Measurements from ENCODE around the gene UGT1A6.

DNA sequence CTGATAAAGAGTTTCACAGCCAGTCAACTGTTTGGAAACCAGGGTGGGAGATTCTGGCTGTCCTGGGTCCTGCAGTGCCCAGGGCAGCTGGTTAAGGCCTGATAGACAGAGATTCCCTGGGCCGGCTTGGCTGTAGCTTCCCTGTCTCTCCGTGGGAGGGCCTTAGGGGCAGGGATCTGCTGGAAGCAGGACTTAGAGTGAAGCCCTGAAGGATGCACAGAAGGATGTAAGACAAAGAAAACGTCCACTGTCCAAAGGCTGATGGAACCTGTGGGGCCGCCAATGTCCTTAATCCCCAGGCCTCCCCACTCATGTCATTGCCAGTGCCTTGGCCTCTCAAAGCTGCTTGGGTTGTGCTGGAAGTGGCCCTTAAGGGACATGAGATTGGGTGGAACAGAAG, 118.4 kb downstream of the UGT1A6 start:
- TF ChIP-seq, protein P1, sequence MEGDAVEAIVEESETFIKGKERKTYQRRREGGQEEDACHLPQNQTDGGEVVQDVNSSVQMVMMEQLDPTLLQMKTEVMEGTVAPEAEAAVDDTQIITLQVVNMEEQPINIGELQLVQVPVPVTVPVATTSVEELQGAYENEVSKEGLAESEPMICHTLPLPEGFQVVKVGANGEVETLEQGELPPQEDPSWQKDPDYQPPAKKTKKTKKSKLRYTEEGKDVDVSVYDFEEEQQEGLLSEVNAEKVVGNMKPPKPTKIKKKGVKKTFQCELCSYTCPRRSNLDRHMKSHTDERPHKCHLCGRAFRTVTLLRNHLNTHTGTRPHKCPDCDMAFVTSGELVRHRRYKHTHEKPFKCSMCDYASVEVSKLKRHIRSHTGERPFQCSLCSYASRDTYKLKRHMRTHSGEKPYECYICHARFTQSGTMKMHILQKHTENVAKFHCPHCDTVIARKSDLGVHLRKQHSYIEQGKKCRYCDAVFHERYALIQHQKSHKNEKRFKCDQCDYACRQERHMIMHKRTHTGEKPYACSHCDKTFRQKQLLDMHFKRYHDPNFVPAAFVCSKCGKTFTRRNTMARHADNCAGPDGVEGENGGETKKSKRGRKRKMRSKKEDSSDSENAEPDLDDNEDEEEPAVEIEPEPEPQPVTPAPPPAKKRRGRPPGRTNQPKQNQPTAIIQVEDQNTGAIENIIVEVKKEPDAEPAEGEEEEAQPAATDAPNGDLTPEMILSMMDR (conservative IDR thresholded peaks at IDR 0.05; ENCODE audit: low read depth, low read length), result no peak
- no peak for TF ChIP-seq EZH2 (IDR thresholded peaks at IDR 0.05; ENCODE audit: low read length, unreplicated experiment)

Measured in PC-3 (cell line).